SIG-M5 treated with dmso at 0.1 percent for 504 hours (cell line): ENCODE measurements around the gene PRKCD.

Source experiments
- DNase-seq: peaks from one replicate; lab custom pipeline; 2025; ENCODE audit not compliant: unreplicated experiment; lab: John Stamatoyannopoulos, UW

Gene PRKCD

DNA sequence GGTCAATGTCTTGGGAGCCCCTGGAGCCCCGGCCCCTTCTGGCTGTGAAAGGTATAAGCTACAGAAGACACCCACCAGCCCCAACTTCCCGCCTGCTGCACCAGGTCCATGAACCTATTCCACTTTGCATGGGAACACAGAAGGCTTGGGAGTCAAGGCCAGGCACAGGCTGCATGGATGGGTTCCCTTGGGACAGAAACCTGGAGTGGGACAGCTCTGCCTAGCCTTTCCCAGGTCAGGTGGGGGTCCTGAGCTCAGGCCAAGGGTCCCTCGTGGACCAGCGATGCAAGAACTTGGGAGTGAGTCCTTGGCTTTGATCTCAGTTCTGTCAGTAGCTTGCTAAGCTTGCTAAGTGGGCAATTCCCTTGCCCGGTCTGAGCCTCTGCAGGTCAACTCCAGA, 69.8 kb downstream of the PRKCD start:
- DNase-seq: no peak

DNA sequence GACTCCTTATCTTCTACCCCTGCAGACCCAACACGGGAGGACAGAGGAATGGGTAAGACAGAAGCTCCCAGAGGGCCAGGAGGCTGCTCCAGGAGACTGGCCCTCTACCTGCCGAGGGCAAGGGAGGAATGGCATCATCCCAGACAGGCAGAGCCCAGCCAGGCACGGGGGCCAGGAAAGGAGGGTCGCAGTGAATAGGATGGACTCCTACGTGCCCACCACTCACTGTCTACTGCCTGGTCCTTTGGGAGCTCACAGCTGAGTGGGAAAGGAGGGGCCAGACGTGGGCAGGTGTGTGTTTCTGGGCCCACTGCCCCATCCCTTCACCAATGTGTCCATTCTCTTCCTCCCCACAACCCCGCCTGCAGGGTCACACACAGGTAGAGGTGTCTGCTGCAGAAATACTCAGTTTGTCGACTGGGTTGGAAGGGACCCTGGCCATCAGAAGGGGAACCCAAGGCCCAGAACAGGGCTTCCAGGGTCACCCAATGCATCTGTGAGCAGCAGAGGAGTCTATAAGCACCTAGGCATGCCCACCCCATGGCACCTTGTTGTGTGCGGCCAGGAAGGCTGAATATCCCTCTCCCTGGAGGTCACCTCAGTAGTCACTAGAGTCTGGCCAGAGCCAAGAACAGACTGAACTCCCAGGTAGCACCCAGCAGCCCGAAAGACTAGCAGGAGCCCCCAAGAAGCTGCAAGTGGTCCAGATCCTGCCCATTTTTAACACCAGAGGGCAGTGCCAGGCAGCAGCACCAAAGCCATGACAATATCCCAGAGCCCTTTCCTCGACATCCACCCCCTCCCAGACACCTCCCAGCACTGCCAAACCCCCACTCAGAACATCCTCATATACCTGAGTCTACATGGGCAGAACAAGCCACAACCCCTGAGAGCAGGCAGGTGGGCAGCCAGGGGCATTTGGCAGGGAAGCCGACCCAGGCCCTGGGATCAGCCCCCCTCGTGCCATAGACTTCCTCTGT, 70.8 kb downstream of the PRKCD start:
- no peak for DNase-seq

DNA sequence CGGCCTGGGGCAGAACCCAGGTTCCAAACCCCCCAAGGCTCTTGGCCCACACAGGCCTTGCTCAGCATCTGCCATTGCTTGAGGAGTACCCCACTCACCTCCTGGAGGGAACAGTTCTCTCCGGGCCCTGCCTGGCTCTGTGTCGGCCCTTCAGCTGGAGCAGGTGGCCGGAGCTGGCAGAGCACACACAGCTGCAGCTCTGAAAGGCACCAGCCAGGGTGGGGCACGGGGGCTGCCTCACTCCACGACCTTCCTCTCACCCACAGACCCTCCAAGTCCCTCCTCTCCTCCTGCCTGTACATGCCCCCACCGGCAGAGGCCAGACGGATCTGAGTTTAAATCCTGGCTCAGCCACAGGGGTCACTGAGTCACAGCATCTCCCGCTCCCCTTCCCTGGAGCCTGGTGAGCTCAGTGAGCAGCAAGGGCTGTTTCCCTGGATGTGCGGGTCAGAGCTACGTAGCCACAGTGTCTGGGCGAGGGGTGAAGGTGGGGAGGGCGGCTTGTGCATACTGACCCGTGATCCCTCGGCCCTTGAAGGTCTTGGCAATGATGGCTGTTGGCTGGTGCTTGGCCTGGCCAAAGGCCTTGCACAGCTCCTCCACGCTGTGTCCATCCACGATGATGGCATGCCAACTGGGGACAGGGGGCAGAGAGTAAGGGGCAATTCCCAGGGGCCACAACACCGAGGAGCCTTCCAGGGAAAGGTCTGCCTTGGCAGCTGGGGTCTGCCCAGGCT, 71.8 kb downstream of the PRKCD start:
- DNase-seq: no peak

DNA sequence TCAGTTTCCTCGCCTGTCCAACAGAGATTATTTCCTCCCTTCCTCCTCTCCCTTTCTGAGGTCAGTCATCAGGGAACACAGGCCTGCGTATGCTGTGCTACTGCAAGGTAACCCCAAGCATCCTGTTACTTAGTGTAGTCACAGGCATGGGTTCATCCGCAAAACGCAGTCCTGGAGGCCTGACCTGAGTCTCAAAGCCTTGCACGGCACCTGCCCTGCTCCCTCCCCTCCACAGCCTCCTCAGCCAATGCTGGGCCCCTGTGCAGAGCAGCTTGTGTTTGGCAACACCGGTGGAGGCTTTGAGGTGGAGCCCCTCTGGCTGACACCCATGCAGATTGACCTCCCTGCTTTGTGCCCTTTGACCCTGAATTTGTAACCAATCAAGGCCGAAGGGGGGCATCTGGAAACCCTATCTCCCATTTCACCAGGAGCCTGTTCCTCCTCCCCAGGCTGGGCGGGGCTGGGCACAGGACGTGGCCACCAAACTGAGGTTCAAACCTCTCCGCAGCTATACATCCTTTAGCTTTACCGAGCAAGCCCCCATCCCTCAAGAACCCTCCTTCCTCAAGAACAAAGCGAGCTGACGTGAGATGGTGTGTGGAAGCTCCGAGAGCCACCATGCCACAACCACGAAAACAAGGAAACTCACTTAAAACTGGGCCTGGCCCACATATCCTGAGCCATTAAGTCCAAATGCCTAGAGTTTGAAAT, 73.3 kb downstream of the PRKCD start:
- DNase-seq: no peak

DNA sequence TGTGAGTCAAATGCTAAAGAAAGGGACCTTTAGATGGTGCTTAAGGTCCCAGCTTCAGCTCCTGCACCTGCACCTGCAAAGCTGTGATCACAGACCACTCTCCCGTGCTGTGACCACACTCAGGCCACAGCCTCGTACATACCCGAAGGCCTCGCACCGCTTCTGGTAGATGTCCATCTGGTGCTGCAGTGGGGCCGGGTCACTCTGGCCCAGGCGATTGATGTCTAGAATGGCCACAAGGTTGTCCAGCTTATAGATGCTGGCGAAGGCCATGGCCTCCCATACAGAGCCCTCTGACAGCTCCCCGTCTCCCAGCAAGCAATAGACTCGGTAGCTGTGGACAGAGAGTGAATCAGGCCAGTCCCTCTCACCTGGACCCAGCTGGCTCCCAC, 73.8 kb downstream of the PRKCD start:
- no peak for DNase-seq

DNA sequence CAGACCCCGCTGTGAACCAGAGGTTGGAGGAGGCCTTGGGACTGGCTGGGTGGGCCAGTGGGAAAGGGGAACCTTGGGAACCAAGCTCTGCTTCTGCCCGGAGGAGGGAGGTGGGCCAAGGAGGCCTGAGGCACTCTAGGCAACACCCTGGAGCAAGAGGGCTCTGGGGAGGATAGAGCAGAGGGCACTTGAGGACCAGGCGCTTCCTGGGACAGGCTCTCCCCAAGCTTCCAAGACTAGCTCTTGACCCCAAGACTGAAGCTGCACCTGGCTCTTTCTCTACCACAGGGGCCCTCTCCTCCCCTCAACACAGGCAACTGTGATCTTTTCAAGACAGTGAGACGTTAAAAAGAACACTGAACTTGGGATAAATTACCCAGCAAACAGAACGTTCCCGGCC, 74.5 kb downstream of the PRKCD start:
- DNase-seq: no peak

DNA sequence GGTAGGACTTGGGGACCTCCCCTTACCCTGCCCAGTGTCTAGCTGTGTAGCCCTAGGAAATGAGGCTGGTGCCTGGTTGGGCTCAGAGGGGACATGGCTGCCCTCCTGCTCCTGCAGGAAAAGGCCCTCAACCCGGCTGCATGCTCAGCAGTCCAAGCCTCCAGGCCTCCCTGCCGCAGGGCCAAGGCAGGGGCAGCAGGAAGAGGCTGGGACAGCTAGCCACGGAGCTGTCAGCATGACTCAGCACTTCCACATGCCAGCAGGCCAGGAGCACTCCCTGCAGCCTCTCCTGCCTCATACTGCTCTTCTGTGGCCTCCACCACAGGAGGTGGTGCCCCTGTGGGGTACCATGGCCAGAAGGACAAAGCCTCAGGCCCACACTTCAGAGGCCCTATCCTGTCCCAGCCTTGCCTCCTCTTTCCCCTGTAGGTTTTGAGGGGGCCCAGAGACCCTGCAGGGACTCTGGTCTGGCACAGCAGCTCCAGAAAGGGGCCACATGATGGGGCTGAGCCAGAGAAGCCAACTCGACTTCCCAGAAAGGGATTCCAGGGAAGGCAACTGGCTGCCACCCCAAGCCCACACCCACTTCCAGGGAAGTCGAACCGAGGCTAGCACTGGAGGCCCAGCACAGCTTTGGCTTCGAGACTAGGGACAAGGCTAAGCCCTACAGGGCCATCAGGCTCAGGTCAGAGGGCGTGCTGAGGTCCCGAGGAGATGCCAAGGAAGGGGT, 75.3 kb downstream of the PRKCD start:
- DNase-seq: peak; percentile 30

DNA sequence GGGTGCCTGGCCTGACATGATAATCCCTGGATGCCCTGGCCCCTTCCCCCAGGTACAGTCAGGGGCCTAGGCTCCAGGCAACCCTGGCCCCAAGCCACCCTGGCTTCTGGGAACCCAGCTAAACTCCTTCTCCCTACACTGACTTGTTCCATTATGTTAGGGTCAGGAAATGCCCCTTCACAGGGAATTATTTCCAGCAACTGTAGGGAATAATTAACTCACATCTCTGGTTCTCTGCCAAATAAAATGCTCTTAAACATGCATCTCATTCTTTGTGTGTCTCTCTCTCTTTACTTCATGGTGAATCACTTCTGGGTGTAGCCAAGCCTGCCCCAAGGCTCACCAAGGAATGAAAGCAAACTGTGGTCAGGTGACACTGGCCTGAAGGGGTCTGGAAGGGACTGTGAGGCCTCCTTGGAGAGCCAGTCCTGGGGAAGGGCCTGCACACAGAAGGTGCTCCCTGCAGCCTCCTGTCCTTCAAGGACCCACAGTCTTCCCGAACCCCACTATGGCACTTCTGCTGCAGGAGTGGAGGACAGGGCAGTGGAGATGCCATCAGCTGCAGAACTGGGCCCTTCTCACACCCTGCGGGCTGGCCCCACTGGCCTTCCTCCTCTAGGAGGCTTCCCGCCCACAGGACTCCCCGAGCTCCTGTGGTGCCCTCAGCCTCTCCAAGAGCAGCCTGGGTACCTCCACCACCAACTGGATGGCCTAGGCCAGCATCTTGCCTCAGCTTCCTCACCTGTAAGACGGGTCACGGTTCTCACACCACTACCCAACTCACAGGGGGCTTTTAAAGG, 77.2 kb downstream of the PRKCD start:
- DNase-seq: no peak

DNA sequence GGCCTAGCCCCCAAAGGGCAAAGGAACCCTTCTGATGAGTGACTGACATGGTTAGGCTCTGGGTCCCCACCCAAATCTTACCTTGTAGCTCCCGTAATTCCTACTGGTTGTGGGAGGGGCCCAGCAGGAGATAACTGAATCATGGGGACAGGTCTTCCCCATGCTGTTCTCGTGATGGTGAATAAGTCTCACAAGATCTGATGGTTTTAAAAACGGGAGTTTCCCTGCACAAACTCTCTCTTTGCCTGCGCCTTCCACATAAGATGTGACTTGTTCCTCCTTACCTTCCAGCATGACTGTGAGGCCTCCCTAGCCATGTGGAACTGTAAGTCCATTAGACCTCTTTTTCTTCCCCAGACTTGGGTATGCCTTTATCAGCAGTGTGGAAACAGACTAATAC, 77.9 kb downstream of the PRKCD start:
- DNase-seq: no peak

DNA sequence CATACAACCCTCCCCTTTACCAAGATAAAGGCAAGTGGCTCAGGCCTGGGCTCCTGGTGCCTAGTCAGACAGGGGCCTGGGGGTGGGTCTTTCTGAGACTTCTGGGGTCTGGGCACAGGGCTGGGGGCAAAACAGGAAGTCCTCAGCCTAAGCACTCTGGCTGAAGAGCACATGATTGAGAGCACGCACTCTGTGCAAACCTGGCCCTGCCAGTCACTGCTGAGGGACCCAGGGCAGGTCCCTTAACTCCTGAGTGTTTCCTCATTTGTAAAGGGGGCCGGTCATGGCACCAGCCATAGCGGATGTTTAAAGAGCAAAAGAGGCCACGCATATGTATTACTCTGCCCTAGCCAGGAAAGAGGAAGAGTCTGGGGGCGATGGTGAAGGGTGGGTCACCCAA, 78.8 kb downstream of the PRKCD start:
- DNase-seq: no peak

DNA sequence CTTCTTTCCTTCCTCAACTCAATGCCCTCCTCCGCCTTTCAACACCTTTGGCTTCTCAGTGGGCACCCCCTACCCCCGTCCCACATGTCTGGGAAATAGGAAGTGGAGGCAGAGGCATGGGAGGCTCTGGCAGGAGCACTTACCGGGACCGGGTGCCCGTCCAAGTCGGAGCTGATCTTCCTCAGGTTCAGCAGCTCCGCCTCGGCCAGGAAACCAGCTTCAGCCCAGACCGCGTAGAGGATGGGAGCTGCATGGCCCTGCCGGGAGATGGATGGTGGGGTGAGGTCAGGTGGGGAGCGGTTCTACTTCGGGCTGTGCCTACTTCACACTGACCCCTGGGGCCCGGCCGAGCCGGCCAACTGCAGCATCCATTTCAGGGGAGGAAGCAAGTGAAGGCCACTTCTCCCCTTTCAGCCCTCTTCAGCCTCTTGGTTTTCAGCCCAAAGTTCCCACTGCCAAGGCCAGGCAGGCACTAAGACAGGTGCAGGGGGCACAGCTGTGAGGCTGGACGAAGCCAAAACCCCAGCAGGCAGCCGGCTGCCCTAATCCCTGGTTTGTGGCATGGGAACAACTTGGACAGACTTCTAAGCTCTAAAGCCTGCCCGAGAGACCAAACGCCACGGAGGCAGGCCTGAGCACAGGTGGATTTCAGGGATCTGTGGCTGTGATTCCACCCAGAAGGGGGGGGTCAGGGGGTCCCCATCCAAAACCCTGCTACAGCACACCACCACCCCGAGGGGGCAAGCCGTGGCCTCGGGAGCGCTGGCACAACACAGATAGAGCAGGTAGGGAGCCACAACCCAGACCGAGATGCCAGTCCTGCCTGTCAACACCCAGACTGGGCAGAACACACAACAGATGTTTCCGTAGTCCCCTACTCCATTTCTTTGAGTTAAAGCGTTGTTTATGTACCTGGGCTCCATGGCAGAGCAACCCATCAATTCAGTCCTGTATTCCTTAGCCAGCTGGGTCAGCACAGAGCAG, 80.3 kb downstream of the PRKCD start:
- DNase-seq: no peak

DNA sequence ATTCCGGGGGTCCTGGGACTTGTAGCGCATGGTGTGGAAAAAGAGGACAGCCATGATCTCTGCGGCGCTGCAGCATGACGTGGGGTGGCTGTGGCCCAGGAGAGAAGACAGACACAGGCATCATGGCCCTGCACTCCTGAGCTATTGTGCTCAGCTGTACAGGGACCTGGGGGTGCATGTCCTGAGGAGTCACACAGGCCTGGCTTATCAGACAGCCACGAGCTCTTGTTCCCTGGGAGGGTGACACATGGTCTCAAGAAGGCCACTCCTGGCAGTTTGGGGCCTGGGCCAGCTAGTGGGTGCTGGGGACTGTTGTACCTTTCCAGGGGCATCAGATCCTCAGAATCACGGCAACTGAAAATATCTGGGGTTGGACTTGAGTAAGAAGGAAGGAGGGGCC, 81.1 kb downstream of the PRKCD start:
- no peak for DNase-seq
